OCI-LY3 (cell line): Measurements from ENCODE around the gene GSN.

Experiments used
- CTCF ChIP-seq: fragments of 200-600, 300-600 bp; sonication (generic); IDR thresholded peaks from 2 replicates; pipeline ENCODE4 v1.5.1; 2014; ENCODE audit warnings: antibody characterized with exemption, low read length, low read depth
- EZH2phosphoT487 ChIP-seq: fragments of 200-600 bp; shearing (Covaris generic); IDR thresholded peaks from 2 replicates; pipeline ENCODE4 v1.6.1; 2018; ENCODE audit warnings: antibody characterized with exemption, mixed run types, low read depth

GRCh38 chr9:121333950-121334773 lies 66.2 kb downstream of the GSN start:
- TF ChIP-seq CTCF (no peak), EZH2phosphoT487 (no peak)
